Erythroblast (primary cell): ENCODE measurements around the gene SLC16A2.

Source experiments
- GATA1 ChIP-seq: IDR thresholded peaks from 2 replicates; pipeline ENCODE4 v1.6.1; 2011; ENCODE audit warnings: low read depth, mild to moderate bottlenecking, control low read depth, low read length, moderate library complexity
- POLR2A ChIP-seq: IDR thresholded peaks from 2 replicates; pipeline ENCODE4 v1.6.1; 2011; ENCODE audit warnings: mild to moderate bottlenecking, low read length

GRCh38 chrX:74523224-74523623 is 101.9 kb downstream of the SLC16A2 start:
- no peak for TF ChIP-seq POLR2A
- no peak for TF ChIP-seq GATA1
